Measurements from ENCODE around the gene DPP10. TPM values are rescaled to one million over a fixed set of nuclear protein-coding genes. Genes with fewer than 3 reads are reported as not detected.

The DPP10 gene
- total and polyA plus RNA-seq, 3 experiments from 2014 or later, result not detected

GRCh38 chr2:114436329-114436728 lies 6.1 kb upstream of the DPP10 start:
- no peaks in the 10 kb centered on the region for H3K4me1 ChIP-seq (ENCODE audit: insufficient read depth, low read length)
- H3K4me3 ChIP-seq (ENCODE audit: low read length), result no peak overlapping the region
- H3K27ac ChIP-seq (ENCODE audit: low read depth, low read length), result no peak overlapping the region
- no peak overlapping the region for H3K27ac Mint-ChIP-seq
- ChIA-PET CTCF (no interaction called here), POLR2A (no interaction called here)
- H3K27me3 ChIP-seq (ENCODE audit: insufficient read depth, low read length, poor library complexity, severe bottlenecking), result no peaks in the 10 kb centered on the region
- no peaks in the 10 kb centered on the region for H3K36me3 ChIP-seq (ENCODE audit: insufficient read depth, low read length)
- H3K9me3 Mint-ChIP-seq, result peaks cover 0 to 7% (median 2%) of the 10 kb centered on the region in 5 donors
- H3K27me3 Mint-ChIP-seq, result peaks cover 0 to 10% of the 10 kb centered on the region in 2 donors
- H3K9me3 ChIP-seq (ENCODE audit: low read length), result no peaks in the 10 kb centered on the region
- no peak for DNase-seq
- H3K36me3 Mint-ChIP-seq, result no peaks in the 10 kb centered on the region
- no peaks in the 10 kb centered on the region for H3K4me1 Mint-ChIP-seq
- H3K4me3 Mint-ChIP-seq, result no peak overlapping the region

- Histone ChIP-seq H3K4me3 (ENCODE audit: low read length) (no peak overlapping the region), H3K36me3 (ENCODE audit: insufficient read depth, low read length) (no peaks in the 10 kb centered on the region), H3K9me3 (ENCODE audit: low read length) (no peaks in the 10 kb centered on the region), H3K27ac (ENCODE audit: low read depth, low read length) (no peak overlapping the region), H3K4me1 (ENCODE audit: insufficient read depth, low read length) (no peaks in the 10 kb centered on the region), H3K27me3 (ENCODE audit: insufficient read depth, low read length, poor library complexity, severe bottlenecking) (no peaks in the 10 kb centered on the region)
- Mint-ChIP-seq H3K9me3 (peaks cover 0 to 4% (median 0%) of the 10 kb centered on the region in 5 donors), H3K27ac (no peak overlapping the region), H3K27me3 (peaks cover 3% of the 10 kb centered on the region in 2 donors), H3K36me3 (no peaks in the 10 kb centered on the region), H3K4me3 (no peak overlapping the region), H3K4me1 (no peaks in the 10 kb centered on the region)
- no peak for DNase-seq
- ChIA-PET POLR2A (no interaction called here), CTCF (no interaction called here)
Observed at GRCh38 chr2:114446571-114446970, 4.1 kb downstream of the DPP10 start.

GRCh38 chr2:114450639-114451038 lies 8.2 kb downstream of the DPP10 start:
- Mint-ChIP-seq H3K27me3 (no peaks in the 10 kb centered on the region), H3K27ac (no peak overlapping the region), H3K9me3 (peaks cover 0 to 3% (median 0%) of the 10 kb centered on the region in 5 donors), H3K4me3 (no peak overlapping the region), H3K4me1 (no peaks in the 10 kb centered on the region), H3K36me3 (no peaks in the 10 kb centered on the region)
- H3K4me1 ChIP-seq (ENCODE audit: insufficient read depth, low read length), result no peaks in the 10 kb centered on the region
- no peak for DNase-seq
- CTCF ChIA-PET, result no interaction called here
- H3K4me3 ChIP-seq (ENCODE audit: low read length), result no peak overlapping the region
- POLR2A ChIA-PET, result no interaction called here
- H3K9me3 ChIP-seq (ENCODE audit: low read length), result no peaks in the 10 kb centered on the region
- H3K27ac ChIP-seq (ENCODE audit: low read depth, low read length), result no peak overlapping the region
- no peaks in the 10 kb centered on the region for H3K27me3 ChIP-seq (ENCODE audit: insufficient read depth, low read length, poor library complexity, severe bottlenecking)
- no peaks in the 10 kb centered on the region for H3K36me3 ChIP-seq (ENCODE audit: insufficient read depth, low read length)

GRCh38 chr2:114456566-114456965 lies 14.1 kb downstream of the DPP10 start:
- POLR2A ChIA-PET, result no interaction called here
- H3K27ac ChIP-seq (ENCODE audit: low read depth, low read length), result no peak overlapping the region
- Mint-ChIP-seq H3K4me1 (no peaks in the 10 kb centered on the region), H3K27me3 (no peaks in the 10 kb centered on the region), H3K4me3 (no peak overlapping the region), H3K27ac (no peak overlapping the region), H3K9me3 (peaks cover 0 to 2% (median 0%) of the 10 kb centered on the region in 5 donors), H3K36me3 (no peaks in the 10 kb centered on the region)
- no peak for DNase-seq
- H3K36me3 ChIP-seq (ENCODE audit: insufficient read depth, low read length), result no peaks in the 10 kb centered on the region
- H3K9me3 ChIP-seq (ENCODE audit: low read length), result no peaks in the 10 kb centered on the region
- H3K27me3 ChIP-seq (ENCODE audit: insufficient read depth, low read length, poor library complexity, severe bottlenecking), result no peaks in the 10 kb centered on the region
- no peak overlapping the region for H3K4me3 ChIP-seq (ENCODE audit: low read length)
- CTCF ChIA-PET, result no interaction called here
- no peaks in the 10 kb centered on the region for H3K4me1 ChIP-seq (ENCODE audit: insufficient read depth, low read length)

- no peaks in the 10 kb centered on the region for H3K4me1 Mint-ChIP-seq
- Histone ChIP-seq H3K27ac (ENCODE audit: low read depth, low read length) (no peak overlapping the region), H3K4me1 (ENCODE audit: insufficient read depth, low read length) (no peaks in the 10 kb centered on the region), H3K36me3 (ENCODE audit: insufficient read depth, low read length) (no peaks in the 10 kb centered on the region), H3K9me3 (ENCODE audit: low read length) (no peaks in the 10 kb centered on the region), H3K27me3 (ENCODE audit: insufficient read depth, low read length, poor library complexity, severe bottlenecking) (no peaks in the 10 kb centered on the region), H3K4me3 (ENCODE audit: low read length) (no peak overlapping the region)
- no peak overlapping the region for H3K4me3 Mint-ChIP-seq
- DNase-seq, result no peak
- H3K9me3 Mint-ChIP-seq, result peaks cover 0 to 2% (median 0%) of the 10 kb centered on the region in 5 donors
- no peak overlapping the region for H3K27ac Mint-ChIP-seq
- POLR2A ChIA-PET, result no interaction called here
- H3K36me3 Mint-ChIP-seq, result no peaks in the 10 kb centered on the region
- CTCF ChIA-PET, result no interaction called here
- H3K27me3 Mint-ChIP-seq, result no peaks in the 10 kb centered on the region
Observed at GRCh38 chr2:114457956-114458355, 15.5 kb downstream of the DPP10 start.

GRCh38 chr2:114461116-114461515 lies 18.7 kb downstream of the DPP10 start:
- Mint-ChIP-seq H3K4me1 (no peaks in the 10 kb centered on the region), H3K27ac (no peak overlapping the region), H3K36me3 (no peaks in the 10 kb centered on the region), H3K27me3 (no peaks in the 10 kb centered on the region), H3K4me3 (no peak overlapping the region), H3K9me3 (no peaks in the 10 kb centered on the region)
- Histone ChIP-seq H3K4me1 (ENCODE audit: insufficient read depth, low read length) (no peaks in the 10 kb centered on the region), H3K36me3 (ENCODE audit: insufficient read depth, low read length) (no peaks in the 10 kb centered on the region), H3K9me3 (ENCODE audit: low read length) (no peaks in the 10 kb centered on the region), H3K27me3 (ENCODE audit: insufficient read depth, low read length, poor library complexity, severe bottlenecking) (no peaks in the 10 kb centered on the region), H3K27ac (ENCODE audit: low read depth, low read length) (no peak overlapping the region), H3K4me3 (ENCODE audit: low read length) (no peak overlapping the region)
- ChIA-PET POLR2A (no interaction called here), CTCF (no interaction called here)
- no peak for DNase-seq

GRCh38 chr2:114464961-114465706 lies 22.7 kb downstream of the DPP10 start:
- H3K4me3 Mint-ChIP-seq, result no peak overlapping the region
- DNase-seq, result no peak
- no peak overlapping the region for H3K27ac Mint-ChIP-seq
- no peaks in the 10 kb centered on the region for H3K27me3 ChIP-seq (ENCODE audit: insufficient read depth, low read length, poor library complexity, severe bottlenecking)
- no peaks in the 10 kb centered on the region for H3K9me3 ChIP-seq (ENCODE audit: low read length)
- H3K4me3 ChIP-seq (ENCODE audit: low read length), result no peak overlapping the region
- H3K27me3 Mint-ChIP-seq, result no peaks in the 10 kb centered on the region
- H3K9me3 Mint-ChIP-seq, result peaks cover 0 to 3% (median 0%) of the 10 kb centered on the region in 5 donors
- no peaks in the 10 kb centered on the region for H3K4me1 ChIP-seq (ENCODE audit: insufficient read depth, low read length)
- H3K36me3 Mint-ChIP-seq, result no peaks in the 10 kb centered on the region
- CTCF ChIA-PET, result no interaction called here
- H3K36me3 ChIP-seq (ENCODE audit: insufficient read depth, low read length), result no peaks in the 10 kb centered on the region
- H3K4me1 Mint-ChIP-seq, result no peaks in the 10 kb centered on the region
- POLR2A ChIA-PET, result no interaction called here
- no peak overlapping the region for H3K27ac ChIP-seq (ENCODE audit: low read depth, low read length)

GRCh38 chr2:114468343-114468742 lies 25.9 kb downstream of the DPP10 start:
- Histone ChIP-seq H3K4me3 (ENCODE audit: low read length) (no peak overlapping the region), H3K27me3 (ENCODE audit: insufficient read depth, low read length, poor library complexity, severe bottlenecking) (no peaks in the 10 kb centered on the region), H3K9me3 (ENCODE audit: low read length) (no peaks in the 10 kb centered on the region), H3K27ac (ENCODE audit: low read depth, low read length) (no peak overlapping the region), H3K36me3 (ENCODE audit: insufficient read depth, low read length) (no peaks in the 10 kb centered on the region), H3K4me1 (ENCODE audit: insufficient read depth, low read length) (no peaks in the 10 kb centered on the region)
- H3K4me3 Mint-ChIP-seq, result no peak overlapping the region
- DNase-seq, result no peak
- H3K9me3 Mint-ChIP-seq, result peaks cover 0 to 3% (median 0%) of the 10 kb centered on the region in 5 donors
- no peaks in the 10 kb centered on the region for H3K27me3 Mint-ChIP-seq
- ChIA-PET POLR2A (no interaction called here), CTCF (no interaction called here)
- H3K27ac Mint-ChIP-seq, result no peak overlapping the region
- no peaks in the 10 kb centered on the region for H3K4me1 Mint-ChIP-seq
- no peaks in the 10 kb centered on the region for H3K36me3 Mint-ChIP-seq
